H9 (cell line): ENCODE measurements around the gene RAB30. TPM values are rescaled to one million over a fixed set of nuclear protein-coding genes. Genes with fewer than 3 reads are reported as not detected.
A peak's percentile ranks its signal among the peaks of the same experiment; 100 is the strongest.

Source experiments
- DNase-seq: peaks from one replicate; pipeline ENCODE4 v3.0.0-alpha.2; 2017
- H2AFZ ChIP-seq: one replicate; pipeline ENCODE4 v1.6.1; 2013; ENCODE audit warnings: mild to moderate bottlenecking, low read length, control low read depth, moderate library complexity
- H2AK5ac ChIP-seq: 2 replicates; pipeline ENCODE4 v1.6.1; 2013; ENCODE audit warnings: low read length, control low read depth, mixed read lengths; ENCODE audit not compliant: insufficient read length
- H2BK120ac ChIP-seq: one replicate; pipeline ENCODE4 v1.6.1; 2013; ENCODE audit warnings: low read depth, mild to moderate bottlenecking, low read length, control low read depth, inconsistent platforms; ENCODE audit not compliant: poor library complexity, severe bottlenecking
- H2BK12ac ChIP-seq: 2 replicates; pipeline ENCODE4 v1.6.1; 2013; ENCODE audit warnings: low read length, control low read depth, mixed read lengths, low read depth; ENCODE audit not compliant: insufficient read length
- H2BK15ac ChIP-seq: 2 replicates; pipeline ENCODE4 v1.6.1; 2013; ENCODE audit warnings: low read depth, low read length, control low read depth
- H2BK20ac ChIP-seq: one replicate; pipeline ENCODE4 v1.6.1; 2013; ENCODE audit warnings: low read depth, mild to moderate bottlenecking, low read length, control low read depth, inconsistent platforms; ENCODE audit not compliant: poor library complexity, severe bottlenecking
- H2BK5ac ChIP-seq: 2 replicates; pipeline ENCODE4 v1.6.1; 2013; ENCODE audit warnings: low read length, control low read depth, mixed read lengths; ENCODE audit not compliant: insufficient read length
- H3K14ac ChIP-seq: 2 replicates; pipeline ENCODE4 v1.6.1; 2013; ENCODE audit warnings: low read length, control low read depth; ENCODE audit not compliant: insufficient read depth
- H3K18ac ChIP-seq: 2 replicates; pipeline ENCODE4 v1.6.1; 2013; ENCODE audit warnings: low read depth, mild to moderate bottlenecking, mixed read lengths, low read length, control low read depth; ENCODE audit not compliant: insufficient read length
- H3K23ac ChIP-seq: 2 replicates; pipeline ENCODE4 v1.6.1; 2013; ENCODE audit warnings: low read length, control low read depth, mixed read lengths, low read depth; ENCODE audit not compliant: insufficient read length
- H3K23me2 ChIP-seq: 2 replicates; pipeline ENCODE4 v1.6.1; 2013; ENCODE audit warnings: low read depth, mild to moderate bottlenecking, mixed read lengths, low read length, control low read depth; ENCODE audit not compliant: insufficient read length, poor library complexity, severe bottlenecking
- H3K27ac ChIP-seq: 2 replicates; pipeline ENCODE4 v1.5.1; 2013; ENCODE audit warnings: low read length, control low read depth, mixed read lengths, low read depth; ENCODE audit not compliant: insufficient read length
- H3K27me3 ChIP-seq: 2 replicates; pipeline ENCODE4 v1.6.1; 2013; ENCODE audit warnings: low read length, control low read depth, inconsistent platforms; ENCODE audit not compliant: insufficient read depth
- H3K4ac ChIP-seq: 2 replicates; pipeline ENCODE4 v1.6.1; 2013; ENCODE audit warnings: low read depth, mild to moderate bottlenecking, control low read depth, inconsistent platforms, low read length, moderate library complexity
- H3K4me1 ChIP-seq: 2 replicates; pipeline ENCODE4 v1.6.1; 2013; ENCODE audit warnings: low read length, control low read depth, inconsistent platforms; ENCODE audit not compliant: insufficient read depth
- H3K4me2 ChIP-seq: 2 replicates; pipeline ENCODE4 v1.6.1; 2013; ENCODE audit warnings: low read length, control low read depth, mixed read lengths; ENCODE audit not compliant: insufficient read length, insufficient read depth
- H3K56ac ChIP-seq: 2 replicates; pipeline ENCODE4 v1.6.1; 2013; ENCODE audit warnings: low read depth, mild to moderate bottlenecking, mixed read lengths, low read length, control low read depth; ENCODE audit not compliant: insufficient read length
- H3K79me1 ChIP-seq: 2 replicates; pipeline ENCODE4 v1.6.1; 2013; ENCODE audit warnings: low read depth, mild to moderate bottlenecking, moderate library complexity, low read length, control low read depth, inconsistent platforms; ENCODE audit not compliant: insufficient read depth, poor library complexity, severe bottlenecking
- H3K79me2 ChIP-seq: 2 replicates; pipeline ENCODE4 v1.6.1; 2013; ENCODE audit warnings: low read length, control low read depth, inconsistent platforms; ENCODE audit not compliant: insufficient read depth
- H3K9ac ChIP-seq: 2 replicates; pipeline ENCODE4 v1.6.1; 2013; ENCODE audit warnings: low read length, control low read depth, mixed read lengths; ENCODE audit not compliant: insufficient read length; ENCODE audit errors: extremely low read depth
- H3K9me3 ChIP-seq: one replicate; pipeline ENCODE4 v1.6.1; 2013; ENCODE audit warnings: low read depth, low read length, inconsistent platforms; ENCODE audit not compliant: control insufficient read depth
- H3T11ph ChIP-seq: one replicate; pipeline ENCODE4 v1.6.1; 2013; ENCODE audit warnings: mild to moderate bottlenecking, low read length, control low read depth, inconsistent platforms
- H4K20me1 ChIP-seq: one replicate; pipeline ENCODE4 v1.6.1; 2013; ENCODE audit not compliant: control insufficient read depth, insufficient read length, insufficient read depth
- H4K5ac ChIP-seq: 2 replicates; pipeline ENCODE4 v1.6.1; 2013; ENCODE audit warnings: low read depth, mild to moderate bottlenecking, mixed read lengths, low read length, control low read depth; ENCODE audit not compliant: insufficient read length
- H4K8ac ChIP-seq: replicated peaks from 2 replicates; pipeline ENCODE4 v1.6.1; 2013; ENCODE audit warnings: low read length, control low read depth, mixed read lengths, low read depth; ENCODE audit not compliant: insufficient read length
- H4K91ac ChIP-seq: 2 replicates; pipeline ENCODE4 v1.6.1; 2013; ENCODE audit warnings: low read depth, mild to moderate bottlenecking, moderate library complexity, mixed read lengths, low read length, control low read depth; ENCODE audit not compliant: insufficient read length
- H3K27ac Mint-ChIP-seq, 3 experiments: 2 replicates in 2 of 3; 3 replicates in 1 of 3; pipeline ENCODE4 v1.8.0; 2020 to 2021; ENCODE audit warnings: mixed read lengths in 3 of 3, mild to moderate bottlenecking in 1 of 3, moderate library complexity in 1 of 3
- H3K27me3 Mint-ChIP-seq: 2 replicates; pipeline ENCODE4 v1.8.0; 2021; ENCODE audit warnings: low read depth, mild to moderate bottlenecking, moderate library complexity, mixed read lengths
- H3K36me3 Mint-ChIP-seq, 3 experiments: 2 replicates in 2 of 3; 3 replicates in 1 of 3; pipeline ENCODE4 v1.8.0; 2020 to 2021; ENCODE audit warnings: low read depth in 3 of 3, mixed read lengths in 3 of 3; ENCODE audit not compliant: insufficient read depth in 1 of 3
- H3K4me1 Mint-ChIP-seq, 2 experiments: 2 replicates each; pipeline ENCODE4 v1.8.0; 2020; ENCODE audit warnings: mixed read lengths in 2 of 2
- H3K4me3 Mint-ChIP-seq, 2 experiments: 2 replicates in 1 of 2; 3 replicates in 1 of 2; pipeline ENCODE4 v1.8.0; 2020 to 2021; ENCODE audit warnings: mild to moderate bottlenecking in 2 of 2, mixed read lengths in 2 of 2, moderate library complexity in 1 of 2
- H3K9me3 Mint-ChIP-seq, 2 experiments: 2 replicates in 1 of 2; 3 replicates in 1 of 2; pipeline ENCODE4 v1.8.0; 2020; ENCODE audit warnings: mild to moderate bottlenecking in 2 of 2, mixed read lengths in 2 of 2, moderate library complexity in 1 of 2
- total RNA-seq: library from RNA; stranded (reverse); gene quantifications from 2 replicates; pipeline ENCODE4 v1.2.1, GENCODE V29; 2021
- TF ChIP-seq, protein P1 (sequence below): fragments of 200-600 bp; sonication (generic); conservative IDR thresholded peaks from 3 replicates; pipeline ENCODE4 v1.8.0; 2021; ENCODE audit warnings: antibody characterized with exemption, mild to moderate bottlenecking

The RAB30 gene
- total RNA-seq, 1 experiment from 2014 or later, result 4.8 TPM

DNA sequence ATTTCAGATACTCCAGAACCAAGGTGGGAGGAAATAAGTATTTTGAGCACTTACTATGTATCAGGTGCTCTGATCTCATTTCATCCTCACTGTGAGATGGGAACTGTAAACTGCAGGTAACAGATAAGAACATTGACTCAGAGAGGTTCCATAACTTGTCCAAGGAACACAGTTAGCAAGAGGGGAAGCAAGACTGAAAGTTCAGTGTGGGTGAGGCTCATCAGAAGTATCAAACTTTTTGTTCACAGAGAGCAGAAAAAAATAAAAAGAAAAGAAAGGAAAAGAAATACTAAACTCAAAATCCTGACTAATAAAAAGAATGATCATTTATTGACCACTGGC, 37.1 kb downstream of the RAB30 start:
- H2AK5ac ChIP-seq, result no peak overlapping the region
- Mint-ChIP-seq H3K4me1 (peaks cover 12 to 18% of the 10 kb centered on the region in 2 experiments), H3K27me3 (no peaks in the 10 kb centered on the region), H3K27ac (peak overlapping the region in 1 of 3 experiments; percentile 11; a peak in 2 of 7 replicates), H3K9me3 (no peaks in the 10 kb centered on the region), H3K4me3 (no peak overlapping the region), H3K36me3 (no peaks in the 10 kb centered on the region)
- H3K4me2 ChIP-seq, result no peak overlapping the region
- no peak overlapping the region for H2BK12ac ChIP-seq
- no peaks in the 10 kb centered on the region for H3K79me1 ChIP-seq
- H2BK15ac ChIP-seq, result no peak overlapping the region
- no peak overlapping the region for H2BK5ac ChIP-seq
- H3K79me2 ChIP-seq, result no peaks in the 10 kb centered on the region
- H3K4ac ChIP-seq, result no peak overlapping the region
- H3K27me3 ChIP-seq, result no peaks in the 10 kb centered on the region
- TF ChIP-seq, protein P1, sequence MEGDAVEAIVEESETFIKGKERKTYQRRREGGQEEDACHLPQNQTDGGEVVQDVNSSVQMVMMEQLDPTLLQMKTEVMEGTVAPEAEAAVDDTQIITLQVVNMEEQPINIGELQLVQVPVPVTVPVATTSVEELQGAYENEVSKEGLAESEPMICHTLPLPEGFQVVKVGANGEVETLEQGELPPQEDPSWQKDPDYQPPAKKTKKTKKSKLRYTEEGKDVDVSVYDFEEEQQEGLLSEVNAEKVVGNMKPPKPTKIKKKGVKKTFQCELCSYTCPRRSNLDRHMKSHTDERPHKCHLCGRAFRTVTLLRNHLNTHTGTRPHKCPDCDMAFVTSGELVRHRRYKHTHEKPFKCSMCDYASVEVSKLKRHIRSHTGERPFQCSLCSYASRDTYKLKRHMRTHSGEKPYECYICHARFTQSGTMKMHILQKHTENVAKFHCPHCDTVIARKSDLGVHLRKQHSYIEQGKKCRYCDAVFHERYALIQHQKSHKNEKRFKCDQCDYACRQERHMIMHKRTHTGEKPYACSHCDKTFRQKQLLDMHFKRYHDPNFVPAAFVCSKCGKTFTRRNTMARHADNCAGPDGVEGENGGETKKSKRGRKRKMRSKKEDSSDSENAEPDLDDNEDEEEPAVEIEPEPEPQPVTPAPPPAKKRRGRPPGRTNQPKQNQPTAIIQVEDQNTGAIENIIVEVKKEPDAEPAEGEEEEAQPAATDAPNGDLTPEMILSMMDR, result no peak
- no peaks in the 10 kb centered on the region for H3K9me3 ChIP-seq
- H2BK120ac ChIP-seq, result no peak overlapping the region
- H3K56ac ChIP-seq, result no peak overlapping the region
- no peaks in the 10 kb centered on the region for H4K20me1 ChIP-seq
- no peak overlapping the region for H2BK20ac ChIP-seq
- no peak for DNase-seq
- H3K9ac ChIP-seq, result no peak overlapping the region
- H3K18ac ChIP-seq, result no peak overlapping the region
- H3K23ac ChIP-seq, result no peak overlapping the region
- no peak overlapping the region for H3K27ac ChIP-seq
- peaks cover 2% of the 10 kb centered on the region for H3K4me1 ChIP-seq
- no peak overlapping the region for H4K91ac ChIP-seq
- no peak overlapping the region for H3T11ph ChIP-seq
- no peak overlapping the region for H2AFZ ChIP-seq
- no peak overlapping the region for H3K14ac ChIP-seq
- H4K8ac ChIP-seq, result no peak overlapping the region
- no peaks in the 10 kb centered on the region for H3K23me2 ChIP-seq
- H4K5ac ChIP-seq, result no peak overlapping the region
